ENCODE measurements around the gene ICAM1.
"Not testable (repeated sequence)": the region's sequence is repeated elsewhere in the genome, so short reads cannot be mapped to it uniquely, and the experiment has no call there.

Gene ICAM1

GRCh38 chr19:10233946-10234345 lies 37.0 kb upstream of the ICAM1 start:
- DNase-seq (ENCODE audit: low read depth in 2 of 2), result no peak
- no peak overlapping the region for H3K4me3 ChIP-seq (replicated peaks in 1 of 2; ENCODE audit: low read depth in 2 of 2, low read length in 2 of 2)
- TF ChIP-seq CTCF (IDR thresholded peaks at IDR 0.05; ENCODE audit: low read depth, low read length), result no peak

GRCh38 chr19:10235003-10235402 lies 35.9 kb upstream of the ICAM1 start:
- no peak overlapping the region for H3K4me3 ChIP-seq (replicated peaks in 1 of 2; ENCODE audit: low read depth in 2 of 2, low read length in 2 of 2)
- no peak for DNase-seq (ENCODE audit: low read depth in 2 of 2)
- no peak for TF ChIP-seq CTCF (IDR thresholded peaks at IDR 0.05; ENCODE audit: low read depth, low read length)

GRCh38 chr19:10235409-10235808 lies 35.5 kb upstream of the ICAM1 start:
- DNase-seq (ENCODE audit: low read depth in 2 of 2); H3K4me3 ChIP-seq (replicated peaks in 1 of 2; ENCODE audit: low read depth in 2 of 2, low read length in 2 of 2): not testable (repeated sequence)

- no peak for TF ChIP-seq CTCF (IDR thresholded peaks at IDR 0.05; ENCODE audit: low read depth, low read length)
- no peak for DNase-seq (ENCODE audit: low read depth in 2 of 2)
- H3K4me3 ChIP-seq (replicated peaks in 1 of 2; ENCODE audit: low read depth in 2 of 2, low read length in 2 of 2), result no peak overlapping the region
These were observed 33.2 kb upstream of the ICAM1 start for GRCh38 chr19:10237702-10238101.

GRCh38 chr19:10238172-10238783 lies 32.6 kb upstream of the ICAM1 start:
- no peak for TF ChIP-seq CTCF (IDR thresholded peaks at IDR 0.05; ENCODE audit: low read depth, low read length)
- H3K4me3 ChIP-seq (replicated peaks in 1 of 2; ENCODE audit: low read depth in 2 of 2, low read length in 2 of 2), result no peak overlapping the region
- peak; percentile 81 to 98 for DNase-seq (ENCODE audit: low read depth in 2 of 2)

- not testable (repeated sequence) for DNase-seq (ENCODE audit: low read depth in 2 of 2); H3K4me3 ChIP-seq (replicated peaks in 1 of 2; ENCODE audit: low read depth in 2 of 2, low read length in 2 of 2)
These were observed 29.0 kb upstream of the ICAM1 start for GRCh38 chr19:10241826-10242449.

- H3K4me3 ChIP-seq (replicated peaks in 1 of 2; ENCODE audit: low read depth in 2 of 2, low read length in 2 of 2), result no peak overlapping the region
- no peak for DNase-seq (ENCODE audit: low read depth in 2 of 2)
- TF ChIP-seq CTCF (IDR thresholded peaks at IDR 0.05; ENCODE audit: low read depth, low read length), result no peak
These were observed 27.3 kb upstream of the ICAM1 start for GRCh38 chr19:10243606-10244005.
